ENCODE measurements around the gene FBLN2. TPM values are rescaled to one million over a fixed set of nuclear protein-coding genes. Genes with fewer than 3 reads are reported as not detected.
"Not testable (repeated sequence)": the region's sequence is repeated elsewhere in the genome, so short reads cannot be mapped to it uniquely, and the experiment has no call there.

FBLN2 gene
- total RNA-seq, 1 donor from 2014 or later: 35.5 TPM

GRCh38 chr3:13520326-13520880 is 28.5 kb upstream of the FBLN2 start:
- no peak overlapping the region for H3K4me3 ChIP-seq (ENCODE audit: low read length in 3 of 3)
- H3K27ac ChIP-seq (ENCODE audit: low read depth, low read length): no peak overlapping the region
- H3K27me3 ChIP-seq (ENCODE audit: control insufficient read depth in 3 of 3, insufficient read depth in 3 of 3, low read length in 3 of 3): peaks cover 0 to 15% (median 9%) of the 10 kb centered on the region in 3 donors
- H3K4me1 ChIP-seq (ENCODE audit: control insufficient read depth in 3 of 3, insufficient read depth in 3 of 3, low read length in 3 of 3): peaks cover 16 to 23% (median 21%) of the 10 kb centered on the region in 3 donors
- no peaks in the 10 kb centered on the region for H3K9me3 ChIP-seq (ENCODE audit: control insufficient read depth in 3 of 3, low read length in 3 of 3)
- no peaks in the 10 kb centered on the region for H3K36me3 ChIP-seq (ENCODE audit: control insufficient read depth in 3 of 3, insufficient read depth in 3 of 3, low read length in 3 of 3)
- H3K9ac ChIP-seq (ENCODE audit: low read depth in 1 of 3, low read length in 3 of 3): no peak overlapping the region

DNA sequence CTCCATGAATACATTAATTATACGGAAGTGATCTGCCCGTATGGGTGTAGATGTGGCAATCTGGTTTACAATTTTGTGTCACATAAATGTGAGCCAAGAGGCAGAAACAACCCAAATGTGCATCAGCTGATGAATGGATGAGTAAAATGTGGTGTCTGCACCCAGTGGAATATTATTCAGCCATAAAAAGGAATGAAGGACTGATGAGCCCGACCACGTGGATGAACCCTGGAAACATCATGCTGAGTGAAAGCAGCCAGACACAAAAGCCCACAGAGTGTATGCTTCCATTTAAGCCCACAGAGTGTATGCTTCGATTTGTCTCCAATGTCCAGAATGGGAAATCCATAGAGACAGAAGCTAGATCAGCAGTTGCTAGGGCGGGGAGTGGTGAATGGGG is 27.6 kb upstream of the FBLN2 start:
- H3K9ac ChIP-seq (ENCODE audit: low read depth in 1 of 3, low read length in 3 of 3): no peak overlapping the region
- H3K9me3 ChIP-seq (ENCODE audit: control insufficient read depth in 3 of 3, low read length in 3 of 3): no peaks in the 10 kb centered on the region
- no peak overlapping the region for H3K4me3 ChIP-seq (ENCODE audit: low read length in 3 of 3)
- no peaks in the 10 kb centered on the region for H3K36me3 ChIP-seq (ENCODE audit: control insufficient read depth in 3 of 3, insufficient read depth in 3 of 3, low read length in 3 of 3)
- peaks cover 0 to 16% (median 9%) of the 10 kb centered on the region in 3 donors for H3K27me3 ChIP-seq (ENCODE audit: control insufficient read depth in 3 of 3, insufficient read depth in 3 of 3, low read length in 3 of 3)
- peaks cover 20 to 29% (median 21%) of the 10 kb centered on the region in 3 donors for H3K4me1 ChIP-seq (ENCODE audit: control insufficient read depth in 3 of 3, insufficient read depth in 3 of 3, low read length in 3 of 3)
- no peak overlapping the region for H3K27ac ChIP-seq (ENCODE audit: low read depth, low read length)

GRCh38 chr3:13521749-13522148 is 27.2 kb upstream of the FBLN2 start:
- H3K4me3 ChIP-seq (ENCODE audit: low read length in 3 of 3); H3K9ac ChIP-seq (ENCODE audit: low read depth in 1 of 3, low read length in 3 of 3); H3K9me3 ChIP-seq (ENCODE audit: control insufficient read depth in 3 of 3, low read length in 3 of 3); H3K27ac ChIP-seq (ENCODE audit: low read depth, low read length); H3K36me3 ChIP-seq (ENCODE audit: control insufficient read depth in 3 of 3, insufficient read depth in 3 of 3, low read length in 3 of 3): not testable (repeated sequence)
- Histone ChIP-seq H3K4me1 (ENCODE audit: control insufficient read depth in 3 of 3, insufficient read depth in 3 of 3, low read length in 3 of 3) (peaks cover 23 to 32% (median 26%) of the 10 kb centered on the region in 3 donors), H3K27me3 (ENCODE audit: control insufficient read depth in 3 of 3, insufficient read depth in 3 of 3, low read length in 3 of 3) (peaks cover 0 to 20% (median 9%) of the 10 kb centered on the region in 3 donors)

GRCh38 chr3:13522236-13522635 is 26.7 kb upstream of the FBLN2 start:
- Histone ChIP-seq H3K27ac (ENCODE audit: low read depth, low read length) (no peak overlapping the region), H3K4me1 (ENCODE audit: control insufficient read depth in 3 of 3, insufficient read depth in 3 of 3, low read length in 3 of 3) (peaks cover 23 to 27% (median 26%) of the 10 kb centered on the region in 3 donors), H3K27me3 (ENCODE audit: control insufficient read depth in 3 of 3, insufficient read depth in 3 of 3, low read length in 3 of 3) (peaks cover 0 to 22% (median 9%) of the 10 kb centered on the region in 3 donors), H3K9ac (ENCODE audit: low read depth in 1 of 3, low read length in 3 of 3) (no peak overlapping the region), H3K36me3 (ENCODE audit: control insufficient read depth in 3 of 3, insufficient read depth in 3 of 3, low read length in 3 of 3) (no peaks in the 10 kb centered on the region), H3K4me3 (ENCODE audit: low read length in 3 of 3) (no peak overlapping the region), H3K9me3 (ENCODE audit: control insufficient read depth in 3 of 3, low read length in 3 of 3) (no peaks in the 10 kb centered on the region)

GRCh38 chr3:13524979-13525669 is 23.8 kb upstream of the FBLN2 start:
- no peaks in the 10 kb centered on the region for H3K36me3 ChIP-seq (ENCODE audit: control insufficient read depth in 3 of 3, insufficient read depth in 3 of 3, low read length in 3 of 3)
- no peak overlapping the region for H3K27ac ChIP-seq (ENCODE audit: low read depth, low read length)
- peaks cover 0 to 9% (median 4%) of the 10 kb centered on the region in 3 donors for H3K27me3 ChIP-seq (ENCODE audit: control insufficient read depth in 3 of 3, insufficient read depth in 3 of 3, low read length in 3 of 3)
- H3K4me3 ChIP-seq (ENCODE audit: low read length in 3 of 3): no peak overlapping the region
- H3K9ac ChIP-seq (ENCODE audit: low read depth in 1 of 3, low read length in 3 of 3): no peak overlapping the region
- peaks cover 9 to 16% (median 14%) of the 10 kb centered on the region in 3 donors for H3K4me1 ChIP-seq (ENCODE audit: control insufficient read depth in 3 of 3, insufficient read depth in 3 of 3, low read length in 3 of 3)
- H3K9me3 ChIP-seq (ENCODE audit: control insufficient read depth in 3 of 3, low read length in 3 of 3): no peaks in the 10 kb centered on the region

- peaks cover 9 to 16% (median 14%) of the 10 kb centered on the region in 3 donors for H3K4me1 ChIP-seq (ENCODE audit: control insufficient read depth in 3 of 3, insufficient read depth in 3 of 3, low read length in 3 of 3)
- no peaks in the 10 kb centered on the region for H3K9me3 ChIP-seq (ENCODE audit: control insufficient read depth in 3 of 3, low read length in 3 of 3)
- H3K9ac ChIP-seq (ENCODE audit: low read depth in 1 of 3, low read length in 3 of 3): no peak overlapping the region
- peak overlapping the region; percentile 64 for H3K27ac ChIP-seq (ENCODE audit: low read depth, low read length)
- H3K4me3 ChIP-seq (ENCODE audit: low read length in 3 of 3): no peak overlapping the region
- H3K27me3 ChIP-seq (ENCODE audit: control insufficient read depth in 3 of 3, insufficient read depth in 3 of 3, low read length in 3 of 3): peaks cover 0 to 9% (median 4%) of the 10 kb centered on the region in 3 donors
- no peaks in the 10 kb centered on the region for H3K36me3 ChIP-seq (ENCODE audit: control insufficient read depth in 3 of 3, insufficient read depth in 3 of 3, low read length in 3 of 3)
Observed at GRCh38 chr3:13525827-13526625, 22.9 kb upstream of the FBLN2 start.

GRCh38 chr3:13526626-13526949 is 22.3 kb upstream of the FBLN2 start:
- H3K27me3 ChIP-seq (ENCODE audit: control insufficient read depth in 3 of 3, insufficient read depth in 3 of 3, low read length in 3 of 3): peaks cover 0 to 9% (median 4%) of the 10 kb centered on the region in 3 donors
- H3K9ac ChIP-seq (ENCODE audit: low read depth in 1 of 3, low read length in 3 of 3): no peak overlapping the region
- no peak overlapping the region for H3K4me3 ChIP-seq (ENCODE audit: low read length in 3 of 3)
- H3K9me3 ChIP-seq (ENCODE audit: control insufficient read depth in 3 of 3, low read length in 3 of 3): no peaks in the 10 kb centered on the region
- H3K4me1 ChIP-seq (ENCODE audit: control insufficient read depth in 3 of 3, insufficient read depth in 3 of 3, low read length in 3 of 3): peaks cover 9 to 16% (median 14%) of the 10 kb centered on the region in 3 donors
- H3K27ac ChIP-seq (ENCODE audit: low read depth, low read length): peak overlapping the region; percentile 64
- no peaks in the 10 kb centered on the region for H3K36me3 ChIP-seq (ENCODE audit: control insufficient read depth in 3 of 3, insufficient read depth in 3 of 3, low read length in 3 of 3)

- Histone ChIP-seq H3K27ac (ENCODE audit: low read depth, low read length) (no peak overlapping the region), H3K27me3 (ENCODE audit: control insufficient read depth in 3 of 3, insufficient read depth in 3 of 3, low read length in 3 of 3) (peaks cover 0 to 9% (median 4%) of the 10 kb centered on the region in 3 donors), H3K4me3 (ENCODE audit: low read length in 3 of 3) (no peak overlapping the region), H3K9me3 (ENCODE audit: control insufficient read depth in 3 of 3, low read length in 3 of 3) (no peaks in the 10 kb centered on the region), H3K9ac (ENCODE audit: low read depth in 1 of 3, low read length in 3 of 3) (no peak overlapping the region), H3K4me1 (ENCODE audit: control insufficient read depth in 3 of 3, insufficient read depth in 3 of 3, low read length in 3 of 3) (peaks cover 9 to 16% (median 14%) of the 10 kb centered on the region in 3 donors), H3K36me3 (ENCODE audit: control insufficient read depth in 3 of 3, insufficient read depth in 3 of 3, low read length in 3 of 3) (no peaks in the 10 kb centered on the region)
Observed at GRCh38 chr3:13528217-13528867, 20.6 kb upstream of the FBLN2 start.

DNA sequence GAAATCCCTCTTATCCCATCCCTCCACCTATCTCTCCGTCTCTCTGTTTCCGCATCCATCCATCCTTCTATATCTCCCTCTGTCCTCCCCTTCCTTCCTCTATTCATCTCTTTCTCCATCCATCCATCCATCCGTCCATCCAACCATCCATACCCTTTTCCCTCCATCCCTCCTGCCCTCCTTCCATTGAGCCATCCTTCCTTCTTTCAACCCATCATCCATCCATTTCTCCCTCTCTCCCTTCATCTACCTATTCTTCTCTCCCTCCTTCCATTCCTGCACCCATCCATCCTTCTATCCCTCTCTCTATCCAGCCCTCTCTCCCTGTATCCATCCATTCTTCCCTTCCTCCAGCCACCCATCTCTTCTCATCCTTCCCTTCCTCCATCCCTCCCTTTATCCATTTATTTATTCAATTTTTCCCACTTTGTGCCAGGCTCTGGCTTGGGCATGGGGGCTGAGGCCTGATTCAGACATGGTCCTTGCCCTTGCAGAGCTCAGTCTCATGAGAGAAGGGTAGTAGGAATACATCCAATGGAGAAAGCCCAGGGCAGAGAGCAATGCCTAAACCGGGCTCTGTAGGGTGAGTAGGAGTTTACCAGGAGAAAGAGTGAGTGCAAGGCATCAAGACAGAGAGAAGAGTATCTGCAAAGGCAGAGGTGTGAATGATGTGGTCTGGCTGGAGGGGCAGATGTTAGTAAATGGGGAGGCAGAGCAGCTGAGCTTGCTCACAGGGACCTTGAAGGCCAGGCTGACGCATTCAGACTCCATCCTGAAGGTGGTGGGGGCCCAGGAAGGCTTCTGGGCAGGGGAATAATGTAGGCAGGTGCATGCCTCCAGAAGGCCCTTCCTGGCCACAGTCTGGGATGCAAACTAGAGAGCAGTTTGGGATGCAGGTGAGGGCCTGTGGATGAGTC is 19.5 kb upstream of the FBLN2 start:
- Histone ChIP-seq H3K27me3 (ENCODE audit: control insufficient read depth in 3 of 3, insufficient read depth in 3 of 3, low read length in 3 of 3) (peaks cover 0 to 9% (median 4%) of the 10 kb centered on the region in 3 donors), H3K27ac (ENCODE audit: low read depth, low read length) (no peak overlapping the region), H3K9ac (ENCODE audit: low read depth in 1 of 3, low read length in 3 of 3) (no peak overlapping the region), H3K4me3 (ENCODE audit: low read length in 3 of 3) (no peak overlapping the region), H3K36me3 (ENCODE audit: control insufficient read depth in 3 of 3, insufficient read depth in 3 of 3, low read length in 3 of 3) (no peaks in the 10 kb centered on the region), H3K4me1 (ENCODE audit: control insufficient read depth in 3 of 3, insufficient read depth in 3 of 3, low read length in 3 of 3) (peaks cover 12 to 21% (median 16%) of the 10 kb centered on the region in 3 donors), H3K9me3 (ENCODE audit: control insufficient read depth in 3 of 3, low read length in 3 of 3) (no peaks in the 10 kb centered on the region)
